GM19463 (cell line): ENCODE data around the gene SPATA3.
"Not testable (repeated sequence)": the region's sequence is repeated elsewhere in the genome, so short reads cannot be mapped to it uniquely, and the experiment has no call there.

ENCODE experiments used
- ATAC-seq: cut with Tn5 transposase; IDR thresholded peaks from one replicate; pipeline ENCODE4 v1.9.1; 2021; ENCODE audit warnings: mild to moderate bottlenecking, moderate library complexity; ENCODE audit not compliant: unreplicated experiment

Gene SPATA3

DNA sequence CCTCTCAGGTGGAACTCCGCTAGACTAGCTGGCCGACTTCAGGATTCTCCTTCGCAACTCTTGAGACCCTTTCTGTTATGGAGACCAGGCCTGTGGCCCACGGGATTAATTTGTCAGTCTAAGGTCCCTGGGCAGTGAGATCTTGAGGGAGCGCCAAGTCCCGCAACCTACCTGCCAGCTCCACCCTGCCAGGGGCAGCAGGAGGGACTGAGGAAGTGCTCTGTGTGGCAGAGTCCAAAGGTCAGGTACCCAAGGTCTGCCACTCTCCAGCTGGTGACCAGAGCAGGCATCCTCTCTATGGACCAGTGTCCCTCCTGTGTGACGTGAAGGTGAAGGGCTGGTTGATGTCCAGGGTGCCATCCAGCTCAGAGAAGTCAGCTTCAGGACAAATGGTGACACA is 4.3 kb upstream of the SPATA3 start:
- no peak for ATAC-seq

DNA sequence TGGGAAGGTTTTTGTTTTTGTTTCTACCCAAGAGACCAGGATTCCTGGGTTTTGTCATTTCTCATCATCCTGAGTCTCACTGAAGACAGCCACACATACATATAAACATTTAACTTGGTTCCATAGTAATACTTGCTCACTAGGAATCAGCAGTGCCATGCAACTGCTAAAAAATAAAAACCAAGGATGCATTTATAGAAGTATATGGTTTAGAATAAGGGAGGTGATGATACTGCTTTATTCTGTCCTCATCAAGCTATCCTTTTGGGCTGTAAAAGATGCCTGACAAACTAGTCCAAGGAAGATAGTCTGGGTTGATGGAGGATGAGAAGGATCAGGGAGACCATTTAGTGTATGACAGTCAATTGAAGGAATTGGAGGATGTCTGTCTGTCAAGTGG is 740 bp downstream of the SPATA3 start:
- ATAC-seq, result no peak

DNA sequence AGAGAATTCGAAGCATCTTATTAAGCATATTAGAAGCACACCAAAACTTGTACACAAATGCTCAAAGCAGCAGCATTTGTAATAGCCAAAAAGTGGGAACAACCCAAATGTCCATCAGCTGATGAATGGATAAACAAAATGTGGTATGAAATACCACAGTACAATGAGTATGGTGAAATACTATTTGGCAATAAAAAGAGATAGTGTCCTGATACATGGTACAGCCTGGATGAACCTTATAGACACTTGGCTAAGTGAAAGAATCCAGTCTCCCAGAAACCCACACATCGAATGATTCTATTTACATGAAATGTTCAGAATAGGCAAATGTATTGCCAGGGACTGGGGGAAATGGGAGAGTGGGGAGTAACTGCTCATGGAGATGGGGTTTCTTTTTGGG is 3.0 kb downstream of the SPATA3 start:
- no peak for ATAC-seq

DNA sequence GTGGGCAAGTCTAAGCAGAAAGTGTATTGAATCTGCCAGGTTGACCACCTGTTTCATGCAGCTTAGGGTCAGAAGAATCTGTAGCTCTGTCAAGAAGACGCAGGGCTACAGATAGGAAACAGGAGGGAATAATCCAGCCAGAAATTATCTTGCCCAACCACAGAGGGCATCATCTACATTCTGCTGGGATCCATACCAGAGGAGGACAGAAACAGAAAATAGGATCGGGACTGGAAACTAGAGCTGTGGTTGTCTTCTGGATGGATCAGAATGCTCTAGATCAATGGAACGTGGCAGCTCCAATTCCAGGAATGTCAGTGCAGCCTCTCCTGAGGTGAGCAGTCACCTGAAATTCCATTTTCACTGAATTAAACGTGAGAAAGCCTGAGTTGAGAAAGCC is 3.6 kb downstream of the SPATA3 start:
- ATAC-seq, result no peak

DNA sequence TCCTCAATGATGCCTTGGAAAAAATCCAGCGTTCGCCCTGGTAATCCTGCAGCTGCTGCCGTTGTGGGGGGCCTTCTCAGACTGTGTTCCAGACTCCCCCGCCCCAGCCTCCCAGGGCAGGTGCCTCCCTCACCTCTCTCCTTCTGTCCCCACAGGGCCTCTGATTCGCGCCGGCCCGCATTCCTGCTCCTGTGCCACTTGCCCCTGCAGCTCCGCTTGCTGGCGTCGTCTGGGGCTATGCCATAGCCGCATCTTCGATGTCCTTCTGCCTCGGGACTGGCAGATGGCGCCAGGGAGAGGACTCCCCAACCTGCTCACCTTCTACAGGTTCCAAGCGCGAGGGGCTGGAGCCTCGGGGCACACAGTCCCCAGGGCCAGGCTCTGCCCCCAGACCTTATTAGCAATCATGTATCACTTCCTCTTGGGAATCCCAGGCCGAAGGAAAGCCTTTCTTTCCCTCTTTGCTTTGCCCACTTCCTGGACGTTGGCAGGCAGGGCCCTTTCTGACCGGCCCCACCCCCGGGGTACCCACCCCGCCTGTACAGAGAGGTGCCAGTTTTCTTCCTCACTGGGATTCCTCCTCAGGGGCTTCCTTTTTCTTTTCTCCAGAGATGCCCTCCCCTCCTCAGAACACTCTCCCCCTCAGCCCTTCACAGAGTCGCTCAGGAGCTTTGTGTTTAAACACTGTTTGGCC is 4.4 kb downstream of the SPATA3 start:
- no peak for ATAC-seq

DNA sequence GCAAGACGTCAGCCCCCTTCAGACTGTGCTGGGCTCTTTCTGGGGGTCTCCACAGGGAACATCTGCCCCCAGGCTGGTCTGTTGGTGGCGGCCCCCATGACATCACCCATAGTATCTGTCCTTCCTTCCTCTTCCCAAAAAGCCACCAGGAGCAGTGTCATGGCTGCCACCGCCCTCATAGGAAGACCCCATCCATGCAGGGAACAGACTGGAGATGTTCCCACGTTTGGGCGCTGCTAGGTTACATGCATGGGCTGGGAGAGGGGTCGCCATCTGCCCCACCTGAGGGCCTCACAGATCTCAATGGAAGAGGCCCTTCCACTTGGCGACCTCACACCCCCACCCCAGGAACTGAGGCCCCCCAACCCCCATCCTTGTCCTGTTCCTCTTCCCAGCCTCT is 5.1 kb downstream of the SPATA3 start:
- ATAC-seq, result no peak

DNA sequence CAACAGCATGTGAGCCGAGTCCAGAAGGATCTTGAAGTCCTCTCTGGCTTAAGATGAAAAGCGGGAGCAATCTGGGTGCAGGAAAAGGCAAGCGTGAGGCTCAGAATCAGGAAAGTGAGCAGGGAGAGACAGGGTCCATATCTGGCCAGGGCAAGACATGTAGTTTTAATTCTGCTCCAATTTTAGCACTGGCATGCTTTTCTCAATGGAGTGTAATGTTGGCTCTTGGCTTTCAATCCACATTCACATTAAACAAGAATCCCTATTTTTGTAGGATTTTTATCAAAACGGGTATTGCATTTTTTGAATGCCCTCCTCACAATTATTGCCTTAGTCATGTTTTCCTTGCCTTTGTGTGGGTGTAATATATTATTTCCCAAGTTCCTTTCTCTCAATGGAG is 6.0 kb downstream of the SPATA3 start:
- ATAC-seq, result no peak

DNA sequence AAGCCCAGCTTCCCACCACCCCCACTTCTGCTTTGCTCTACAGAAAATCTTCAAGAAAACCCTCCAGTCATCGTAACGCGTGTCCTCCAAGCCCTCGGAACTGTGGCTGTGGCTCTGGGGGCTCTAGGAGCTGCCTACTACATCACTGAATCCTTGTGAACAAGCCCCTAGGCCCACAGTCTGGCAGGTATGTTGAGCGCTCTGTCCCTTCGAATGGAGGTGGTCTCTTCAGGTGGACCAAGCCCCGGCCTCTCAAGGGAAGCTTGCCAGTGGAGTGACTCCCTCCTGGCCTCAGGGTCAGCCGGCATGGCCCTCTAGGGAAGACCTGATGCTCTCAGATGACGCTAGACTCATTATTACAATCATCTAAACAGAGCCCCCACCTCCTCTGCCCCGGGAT is 6.7 kb downstream of the SPATA3 start:
- ATAC-seq, result no peak

DNA sequence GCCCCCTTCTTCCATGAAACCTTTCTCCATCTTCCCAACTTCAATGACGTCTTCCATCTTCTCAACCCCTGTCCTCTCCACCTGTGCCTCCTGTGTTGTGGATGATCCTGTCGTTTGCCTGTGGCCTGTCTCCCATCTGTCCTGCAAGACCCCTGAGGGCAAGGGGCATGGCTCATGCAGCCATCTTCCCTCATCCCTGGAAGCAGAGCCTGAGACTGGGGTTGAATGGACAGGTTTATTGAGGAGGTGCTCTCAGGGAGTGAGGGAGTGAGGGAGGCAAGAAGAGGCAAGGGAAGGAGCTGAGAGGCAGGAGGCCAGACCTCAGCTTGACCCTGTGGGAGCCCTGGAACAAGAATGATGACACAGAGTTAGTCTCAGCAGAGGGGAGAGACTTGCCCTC is 7.3 kb downstream of the SPATA3 start:
- ATAC-seq, result no peak

DNA sequence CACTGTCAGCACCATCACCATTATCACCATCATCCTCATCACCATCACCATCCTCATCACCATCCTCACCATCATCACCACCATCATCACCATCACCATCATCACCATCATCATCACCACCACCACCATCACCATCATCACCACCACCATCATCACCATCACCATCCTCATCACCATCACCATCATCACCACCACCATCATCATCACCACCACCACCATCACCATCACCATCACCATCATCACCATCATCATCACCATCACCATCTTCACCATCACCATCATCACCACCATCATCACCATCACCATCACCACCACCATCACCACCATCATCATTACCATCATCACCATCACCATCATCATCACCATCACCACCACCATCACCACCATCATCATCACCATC is 9.0 kb downstream of the SPATA3 start:
- not testable (repeated sequence) for ATAC-seq

DNA sequence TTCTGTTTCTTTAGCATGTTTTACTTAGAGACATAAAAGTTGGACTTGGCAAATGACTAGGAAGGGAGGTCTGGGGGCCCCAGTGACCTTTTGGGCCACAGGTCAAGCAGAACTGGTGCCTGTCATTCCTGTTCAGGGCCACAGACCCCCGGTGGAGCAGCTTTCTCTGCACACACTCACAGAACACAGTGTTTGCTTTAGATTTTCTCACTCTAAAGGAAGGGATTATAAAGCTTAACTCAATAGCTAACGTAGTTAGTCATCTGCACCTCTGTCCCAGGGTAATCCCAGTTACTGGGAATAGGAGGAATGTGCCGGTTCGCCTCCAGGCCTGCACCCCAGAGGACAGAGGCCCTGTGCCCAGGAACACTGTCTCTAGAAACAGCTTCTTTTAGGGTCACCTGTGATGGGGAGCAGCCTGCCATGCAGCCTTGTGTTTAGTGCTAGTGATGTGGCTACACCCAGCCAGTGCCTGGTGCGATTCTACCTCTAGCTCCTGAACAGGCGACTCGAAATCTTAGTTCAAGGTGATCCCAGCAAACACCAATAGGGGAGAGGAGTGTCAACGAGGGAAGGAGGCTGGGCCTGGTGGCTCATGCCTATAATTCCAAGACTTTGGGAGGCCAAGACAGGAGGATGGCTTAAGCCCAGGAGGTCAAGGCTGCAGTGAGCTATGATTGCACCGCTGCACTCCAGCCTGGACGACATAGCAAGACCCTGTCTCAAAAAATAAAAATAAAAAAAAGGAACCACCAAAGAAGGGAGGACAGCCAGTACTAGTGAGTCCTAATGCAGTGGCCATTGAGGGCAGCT is 11.6 kb downstream of the SPATA3 start:
- ATAC-seq, result no peak

DNA sequence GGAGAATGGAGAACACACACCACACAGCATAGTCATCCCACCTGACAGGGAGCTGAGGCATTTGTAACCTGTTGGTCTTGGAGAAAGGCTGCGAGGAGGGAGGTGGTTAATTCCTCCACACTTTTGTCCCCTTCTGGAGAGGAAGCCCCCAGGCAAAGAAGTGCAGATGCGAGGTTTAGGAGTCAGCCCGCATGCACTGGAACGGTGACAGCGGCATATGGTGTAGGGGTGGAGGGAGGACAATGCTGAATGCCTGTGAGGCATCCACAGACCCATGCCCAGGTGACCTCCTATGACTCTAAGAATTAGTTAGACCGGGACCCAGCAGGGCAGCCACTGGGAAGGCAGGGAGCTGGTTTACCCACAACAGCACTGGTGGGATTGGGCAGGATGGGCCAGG is 12.2 kb downstream of the SPATA3 start:
- ATAC-seq, result no peak

DNA sequence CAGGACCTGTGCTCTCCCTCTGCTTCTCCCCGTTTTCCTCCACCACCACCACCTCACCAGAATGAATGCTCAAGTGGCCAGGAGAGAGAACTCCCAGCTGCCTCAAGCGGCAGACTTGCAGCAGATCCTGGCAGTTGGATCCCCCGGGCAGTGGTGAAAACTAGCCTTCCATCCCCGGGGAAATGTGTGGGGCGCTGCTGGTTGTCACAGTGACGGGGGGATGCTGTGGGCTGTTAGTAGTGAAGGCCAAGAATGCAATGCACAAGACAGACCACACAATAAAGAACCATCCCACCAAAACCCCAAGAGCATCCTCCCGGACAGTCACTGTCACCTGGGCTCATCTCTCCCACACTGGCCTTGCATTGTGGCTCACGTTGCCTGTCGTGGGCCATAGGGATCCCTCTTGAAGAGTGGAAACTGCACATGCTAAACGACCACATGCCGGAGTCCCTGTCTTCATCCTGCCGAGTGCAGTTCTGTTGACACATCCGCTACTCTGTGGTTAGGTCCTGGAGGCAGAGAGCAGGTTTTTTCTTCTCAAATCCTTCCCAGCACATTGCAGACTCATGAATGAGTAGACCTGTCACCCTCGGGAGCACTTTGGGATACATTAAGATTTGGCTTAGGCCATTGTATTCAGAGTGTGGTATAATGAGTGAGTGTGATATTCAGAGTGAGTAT is 13.5 kb downstream of the SPATA3 start:
- no peak for ATAC-seq

DNA sequence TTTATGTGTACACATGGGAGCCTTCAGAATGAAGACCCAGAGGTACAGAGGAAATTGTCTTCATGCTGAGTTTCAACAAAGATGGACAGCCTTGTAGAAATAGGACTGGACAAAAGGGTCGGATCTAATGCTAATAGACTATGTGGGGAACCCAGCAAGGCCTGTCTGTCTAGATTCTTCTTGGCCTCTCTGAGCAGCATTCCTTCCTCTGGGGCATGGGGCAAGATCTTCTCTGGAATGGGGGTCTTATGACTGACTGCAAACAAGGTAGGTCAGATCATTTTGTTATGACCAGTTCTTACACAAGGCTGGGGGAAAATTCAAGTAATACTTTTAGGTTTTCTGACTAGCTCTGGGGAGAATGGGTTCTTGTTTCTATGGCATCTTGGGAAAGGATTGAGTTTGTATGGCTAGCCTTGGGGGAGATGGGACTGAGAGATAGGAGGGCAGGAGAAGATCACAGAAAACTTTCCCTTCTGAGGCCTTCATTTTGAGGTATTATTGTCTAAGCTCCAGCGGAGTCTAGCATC is 14.3 kb downstream of the SPATA3 start:
- no peak for ATAC-seq

DNA sequence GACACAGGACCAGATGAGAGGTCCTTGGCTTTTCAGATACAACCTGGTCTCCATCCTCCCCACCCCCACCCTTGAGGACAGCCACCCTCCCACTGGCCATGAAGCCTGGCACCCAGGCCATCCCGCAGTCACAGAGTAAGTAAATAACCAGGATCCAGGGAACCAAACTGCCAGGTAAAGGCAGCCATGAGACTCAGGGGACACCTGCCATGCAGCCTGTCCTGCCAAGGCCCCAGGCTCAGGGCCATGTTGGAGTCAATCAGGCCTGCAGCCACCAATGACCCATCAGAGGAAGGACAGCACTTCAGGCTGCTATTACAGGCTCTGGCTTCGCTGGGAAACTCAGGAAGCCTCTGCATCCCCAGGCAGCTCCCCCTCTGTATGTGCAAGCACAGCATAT is 15.6 kb downstream of the SPATA3 start:
- no peak for ATAC-seq

DNA sequence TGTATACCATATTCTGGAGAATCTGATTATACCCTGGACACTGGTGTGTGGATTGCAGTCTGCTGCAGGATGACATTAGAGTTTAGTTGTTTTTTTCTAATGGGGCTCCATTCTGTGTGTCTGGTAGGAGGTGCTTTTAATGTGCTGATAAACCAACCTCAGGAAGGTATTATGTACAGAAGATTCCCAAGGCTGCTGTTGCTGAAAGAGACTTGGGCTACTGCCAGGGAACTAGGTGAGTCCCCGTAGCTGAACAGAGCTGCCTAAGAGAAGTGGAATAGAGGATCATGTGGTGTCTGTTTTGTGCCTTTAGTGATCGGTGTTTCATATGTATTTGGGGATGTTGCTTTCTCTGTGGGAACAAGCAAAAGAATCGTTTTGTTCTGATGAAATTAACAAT is 16.5 kb downstream of the SPATA3 start:
- ATAC-seq, result no peak

DNA sequence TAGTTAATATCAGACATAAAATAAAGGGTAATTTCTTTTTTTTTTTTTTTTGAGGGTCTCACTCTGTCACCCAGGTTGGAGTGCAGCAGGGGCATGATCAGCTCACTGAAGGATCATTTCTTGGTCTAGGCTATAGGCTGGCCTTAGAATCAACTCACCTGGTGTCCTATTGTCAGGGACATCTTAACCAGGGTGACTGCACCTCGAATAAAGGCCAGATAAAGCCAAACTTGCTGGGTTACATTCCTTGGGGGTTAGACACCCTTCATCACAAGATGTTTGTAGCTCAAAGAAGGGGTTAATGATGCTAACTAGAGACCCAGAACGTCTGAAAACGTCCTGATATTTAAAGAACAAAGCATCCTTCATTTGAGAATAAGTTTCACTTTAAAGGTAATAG is 17.9 kb downstream of the SPATA3 start:
- ATAC-seq, result no peak

DNA sequence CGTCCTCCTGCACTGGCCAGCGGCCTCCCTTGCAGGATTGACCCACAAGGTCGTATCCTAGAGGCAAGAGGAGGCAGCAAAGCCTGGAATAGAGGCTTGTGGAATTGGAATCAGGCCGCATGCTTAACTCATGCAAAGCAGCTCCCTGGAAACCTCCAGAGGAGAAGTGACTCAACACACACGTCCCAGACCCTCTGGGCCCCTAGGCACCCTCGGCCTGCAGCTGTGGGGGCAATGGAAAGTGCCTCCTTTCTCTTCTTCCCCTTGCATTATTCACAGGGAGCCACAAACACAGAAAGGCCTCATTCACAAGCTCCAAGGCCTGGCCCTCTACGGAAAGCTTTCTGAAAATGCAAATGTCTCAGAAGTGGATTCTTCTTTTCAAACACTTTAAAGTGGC is 19.6 kb downstream of the SPATA3 start:
- no peak for ATAC-seq

DNA sequence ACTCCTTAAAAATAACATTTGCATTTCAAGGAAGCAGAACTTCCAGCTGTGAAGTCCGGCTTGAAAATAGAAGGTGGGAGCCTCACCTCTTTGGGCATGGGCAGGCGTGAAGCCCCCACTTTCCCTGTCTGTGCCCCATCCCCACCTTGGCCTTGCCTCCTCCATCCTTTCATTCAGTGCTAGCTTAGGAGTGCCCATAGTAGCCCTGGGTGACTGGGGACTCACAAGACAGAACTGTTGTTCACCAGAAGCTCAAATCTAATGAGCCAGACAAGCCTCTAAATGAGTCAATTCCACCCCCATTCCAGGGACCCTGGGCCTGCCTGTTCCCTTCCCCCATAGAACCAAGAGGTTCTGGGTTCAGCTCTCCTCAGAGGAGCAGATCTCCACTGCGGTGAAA is 20.0 kb downstream of the SPATA3 start:
- ATAC-seq, result no peak

DNA sequence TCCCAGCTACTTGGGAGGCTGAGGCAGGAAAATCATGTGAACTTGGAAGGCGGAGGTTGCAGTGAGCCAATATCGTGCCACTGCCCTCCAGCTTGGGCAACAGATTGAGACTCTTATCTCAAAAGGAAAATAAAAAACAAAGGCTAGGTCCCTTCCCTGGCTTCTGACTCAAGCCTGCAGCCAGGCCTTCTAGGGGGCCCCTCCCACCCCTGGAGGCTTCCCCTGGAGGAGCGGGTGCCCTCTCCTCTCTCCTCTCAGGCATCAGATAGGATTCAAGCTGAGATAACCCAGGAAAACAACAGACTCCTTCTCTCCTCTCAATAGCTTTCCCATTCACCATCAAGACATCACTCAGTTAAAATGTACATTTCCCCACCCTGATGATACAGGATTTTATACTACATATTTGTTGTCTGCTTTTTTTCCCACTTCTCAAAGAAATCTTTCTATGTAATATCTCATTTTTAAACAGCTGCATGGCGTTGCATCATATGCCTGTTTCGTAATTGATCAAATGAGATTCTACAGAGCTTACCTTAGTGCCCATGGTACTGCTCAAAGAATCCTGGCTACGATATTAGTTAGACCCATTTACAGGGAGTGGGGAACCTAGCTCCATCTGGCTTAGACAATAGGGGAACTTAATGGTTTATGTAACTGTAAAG is 20.8 kb downstream of the SPATA3 start:
- no peak for ATAC-seq

DNA sequence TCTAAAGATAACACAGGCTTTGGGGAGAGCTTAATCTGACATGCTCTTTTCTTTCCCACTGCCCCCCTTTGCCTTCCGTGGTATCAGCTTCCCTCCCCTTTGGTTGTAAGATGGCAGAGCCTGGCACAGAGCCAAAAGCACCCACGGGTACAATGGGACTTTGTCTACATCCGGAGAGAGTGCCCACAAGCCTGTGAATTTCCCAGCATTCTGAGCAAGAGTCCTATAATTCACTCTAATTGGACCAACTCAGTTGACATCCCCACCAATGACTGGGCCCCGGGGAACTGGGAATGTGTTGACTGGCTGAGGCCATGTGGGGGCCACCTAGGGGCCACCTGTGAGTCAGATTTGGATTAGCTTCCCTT is 21.3 kb downstream of the SPATA3 start:
- no peak for ATAC-seq
